Measurements from ENCODE around the gene GALM. TPM values are rescaled to one million over a fixed set of nuclear protein-coding genes. Genes with fewer than 3 reads are reported as not detected.

Gene GALM
- total and polyA plus RNA-seq, 2 of the 8 experiments (the other 6 are each of a cell fraction or from before 2014, with no cell fraction given) = 9.9 to 13.1 TPM

DNA sequence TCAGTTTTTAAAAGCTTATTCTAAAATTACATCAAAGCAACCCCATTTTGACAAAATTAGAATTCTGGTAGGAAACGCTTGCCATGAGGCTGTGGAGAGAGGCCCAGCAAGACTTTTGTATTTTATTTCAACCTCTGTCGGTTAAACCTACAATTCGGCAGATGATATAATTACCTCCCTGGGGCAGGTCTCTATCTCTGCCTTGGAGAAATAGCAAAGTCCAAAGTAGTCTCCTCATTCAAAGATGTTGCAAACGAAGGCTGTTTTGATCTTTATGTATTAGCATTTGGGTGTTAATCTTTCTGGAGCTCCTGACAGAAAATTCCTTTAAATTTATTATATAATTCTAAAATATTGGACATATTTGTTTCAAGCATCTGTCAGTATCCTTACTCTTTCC lies 35.6 kb downstream of the GALM start:
- H3K23me2 ChIP-seq (ENCODE audit: low read depth, low read length) = no peaks in the 10 kb centered on the region
- DNase-seq (ENCODE audit: low read depth in 1 of 2, low spot score in 2 of 2) = no peak
- H3K56ac ChIP-seq (replicated peaks; ENCODE audit: insufficient read length, low read depth, low read length) = no peak overlapping the region
- POLR2A ChIA-PET (ENCODE audit: partially characterized antibody) = no interaction called here
- no peaks in the 10 kb centered on the region for H3K4me1 ChIP-seq (replicated peaks in 1 of 4; ENCODE audit: control insufficient read depth in 3 of 4, insufficient read depth in 4 of 4, low read length in 3 of 4)
- H2AK5ac ChIP-seq (ENCODE audit: low read depth, low read length) = no peak overlapping the region
- H2BK120ac ChIP-seq (replicated peaks; ENCODE audit: low read depth, low read length) = no peak overlapping the region
- no peak overlapping the region for H3K14ac ChIP-seq (ENCODE audit: insufficient read length)
- H2BK15ac ChIP-seq (ENCODE audit: low read length) = no peak overlapping the region
- no peaks in the 10 kb centered on the region for H3K79me2 ChIP-seq (ENCODE audit: control insufficient read depth in 1 of 2, insufficient read depth in 2 of 2, low read length in 2 of 2)
- H3K4me3 ChIP-seq (ENCODE audit: extremely low read depth in 1 of 4, insufficient read depth in 2 of 4, low read depth in 3 of 4, low read length in 4 of 4) = no peak overlapping the region
- H3K4ac ChIP-seq (replicated peaks; ENCODE audit: insufficient read length, low read depth, low read length) = no peak overlapping the region
- H3K36me3 ChIP-seq (ENCODE audit: control insufficient read depth in 2 of 4, insufficient read depth in 4 of 4, low read length in 3 of 4) = no peaks in the 10 kb centered on the region
- no peaks in the 10 kb centered on the region for H4K20me1 ChIP-seq (replicated peaks in 1 of 2; ENCODE audit: control insufficient read depth in 1 of 2, insufficient read depth in 2 of 2, low read length in 2 of 2)
- no peak overlapping the region for H4K5ac ChIP-seq (ENCODE audit: insufficient read length, low read depth, low read length)
- H3K9me3 ChIP-seq (ENCODE audit: insufficient read depth in 2 of 2, low read depth in 1 of 2, low read length in 1 of 2) = no peaks in the 10 kb centered on the region
- H2BK20ac ChIP-seq (ENCODE audit: low read length) = no peak overlapping the region
- no peaks in the 10 kb centered on the region for H3K27me3 ChIP-seq (replicated peaks in 1 of 4; ENCODE audit: control insufficient read depth in 3 of 4, extremely low read depth in 1 of 4, insufficient read depth in 3 of 4, low read length in 3 of 4)
- no peak overlapping the region for H2BK12ac ChIP-seq (ENCODE audit: low read depth, low read length)
- FAIRE-seq = no peak
- H2AFZ ChIP-seq (ENCODE audit: low read length) = no peak overlapping the region
- H3K27ac ChIP-seq (ENCODE audit: low read depth, low read length) = no peak overlapping the region
- no peak overlapping the region for H3K9ac ChIP-seq (replicated peaks in 1 of 4; ENCODE audit: extremely low read depth in 1 of 4, low read depth in 3 of 4, low read length in 3 of 4)
- WGBS, 2 experiments (ENCODE audit: extremely low coverage in 1 of 2, insufficient coverage in 1 of 2, insufficient read length in 1 of 2, insufficient replicate concordance in 2 of 2, low coverage in 1 of 2, low lambda C conversion rate in 2 of 2, missing lambda C conversion rate in 1 of 2) = 86% methylated on average over 4 of the region's 4 CpGs; no CpG with 5 or more reads in 1 of the 2 experiments
- CTCF ChIA-PET (ENCODE audit: partially characterized antibody) = interaction anchor here (1.0 kb wide), 1 partner anchor 32 kb away, joined by 4 read pairs; no protein-coding TSS in a partner anchor
- no peak overlapping the region for H2BK5ac ChIP-seq (ENCODE audit: low read depth, low read length)
- H3K23ac ChIP-seq (ENCODE audit: insufficient read length) = no peak overlapping the region
- no peak overlapping the region for H3K18ac ChIP-seq (ENCODE audit: extremely low read depth, low read length)
- no peak overlapping the region for H4K91ac ChIP-seq (replicated peaks; ENCODE audit: insufficient read length, low read length)
- no peaks in the 10 kb centered on the region for H3K79me1 ChIP-seq (ENCODE audit: low read depth, low read length)
- no peak overlapping the region for H4K8ac ChIP-seq (ENCODE audit: extremely low read depth, insufficient read depth, low read length)
- no peak overlapping the region for H3K4me2 ChIP-seq (ENCODE audit: insufficient read depth in 1 of 2, low read depth in 2 of 2, low read length in 2 of 2)
- TF ChIP-seq NRF1 (IDR thresholded peaks at IDR 0.05; ENCODE audit: low read depth, low read length) (no peak), SAP30 (IDR thresholded peaks at IDR 0.05; ENCODE audit: insufficient read depth, insufficient replicate concordance, low read length) (no peak), TCF12 (IDR thresholded peaks at IDR 0.05; ENCODE audit: low read depth, low read length) (no peak), BCL11A (IDR thresholded peaks at IDR 0.05; ENCODE audit: low read depth in 2 of 2, low read length in 2 of 2) (no peak), CREB1 (IDR thresholded peaks at IDR 0.05) (no peak), EGR1 (IDR thresholded peaks at IDR 0.05; ENCODE audit: borderline replicate concordance, low read depth, low read length) (no peak), RFX5 (IDR thresholded peaks at IDR 0.05; ENCODE audit: borderline replicate concordance, low read depth, low read length) (no peak), TBP (IDR thresholded peaks at IDR 0.05; ENCODE audit: low read depth, low read length) (no peak), ZNF274 (IDR thresholded peaks at IDR 0.05; ENCODE audit: borderline replicate concordance, extremely low read depth, low read length) (no peak), RNF2 (IDR thresholded peaks at IDR 0.05; ENCODE audit: borderline replicate concordance, low read depth, low read length, missing control alignments, poor library complexity, severe bottlenecking) (no peak)
- TF ChIP-seq, protein P1, sequence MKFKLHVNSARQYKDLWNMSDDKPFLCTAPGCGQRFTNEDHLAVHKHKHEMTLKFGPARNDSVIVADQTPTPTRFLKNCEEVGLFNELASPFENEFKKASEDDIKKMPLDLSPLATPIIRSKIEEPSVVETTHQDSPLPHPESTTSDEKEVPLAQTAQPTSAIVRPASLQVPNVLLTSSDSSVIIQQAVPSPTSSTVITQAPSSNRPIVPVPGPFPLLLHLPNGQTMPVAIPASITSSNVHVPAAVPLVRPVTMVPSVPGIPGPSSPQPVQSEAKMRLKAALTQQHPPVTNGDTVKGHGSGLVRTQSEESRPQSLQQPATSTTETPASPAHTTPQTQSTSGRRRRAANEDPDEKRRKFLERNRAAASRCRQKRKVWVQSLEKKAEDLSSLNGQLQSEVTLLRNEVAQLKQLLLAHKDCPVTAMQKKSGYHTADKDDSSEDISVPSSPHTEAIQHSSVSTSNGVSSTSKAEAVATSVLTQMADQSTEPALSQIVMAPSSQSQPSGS (IDR thresholded peaks at IDR 0.05; ENCODE audit: low read length) = no peak
- TF ChIP-seq, protein P2, sequence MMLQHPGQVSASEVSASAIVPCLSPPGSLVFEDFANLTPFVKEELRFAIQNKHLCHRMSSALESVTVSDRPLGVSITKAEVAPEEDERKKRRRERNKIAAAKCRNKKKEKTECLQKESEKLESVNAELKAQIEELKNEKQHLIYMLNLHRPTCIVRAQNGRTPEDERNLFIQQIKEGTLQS (IDR thresholded peaks at IDR 0.05; ENCODE audit: insufficient read depth, low read depth, low read length) = no peak
